HL-60/S4 (cell line): Measurements from ENCODE around the gene SMARCA2.

Source experiments
- in situ Hi-C: fragments of 300-500 bp; cut with MboI; formaldehyde crosslinking; loops from 2 replicates; pipeline ENCODE4 v1.14.3; 2022; ENCODE audit warnings: low sequenced_read_pairs

SMARCA2 gene

DNA sequence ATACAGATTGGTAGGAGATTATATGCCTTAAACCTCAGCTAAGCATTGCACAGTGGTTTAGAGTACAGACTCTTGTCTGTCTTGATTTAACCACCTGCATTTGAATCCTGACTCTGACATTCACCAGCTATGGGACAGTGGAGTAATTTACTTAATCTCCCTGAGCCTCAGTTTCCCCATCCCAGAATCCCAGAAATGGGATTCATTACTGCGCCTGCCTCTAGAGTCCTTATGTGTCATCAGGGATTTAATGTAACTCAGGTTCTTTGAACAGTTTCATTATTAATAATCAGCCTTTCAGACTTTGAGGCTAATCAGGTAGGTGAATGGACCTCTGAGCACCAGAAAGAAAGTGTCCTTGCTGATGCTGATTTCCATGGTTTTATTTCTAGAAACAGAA is 149.1 kb downstream of the SMARCA2 start:
- in situ Hi-C loops, result no loop called here

DNA sequence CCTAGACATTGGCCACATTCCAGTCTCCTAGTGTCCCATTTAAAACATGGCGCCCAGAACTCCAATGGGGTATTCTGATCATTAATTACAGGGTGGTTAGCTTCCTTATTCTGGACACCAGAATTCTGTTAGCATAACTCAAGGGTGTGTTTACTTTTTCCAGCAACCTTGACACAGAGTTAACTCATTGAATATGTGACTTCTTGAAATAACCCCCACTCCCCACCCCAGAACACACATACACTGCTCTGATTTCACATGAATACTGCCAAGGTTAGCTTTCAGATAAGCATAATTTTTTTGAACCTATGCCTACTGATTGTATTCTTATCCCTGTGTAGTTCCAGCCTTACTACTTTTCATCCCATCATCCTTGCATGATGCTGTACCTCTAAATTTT is 151.1 kb downstream of the SMARCA2 start:
- in situ Hi-C loops, result no loop called here

DNA sequence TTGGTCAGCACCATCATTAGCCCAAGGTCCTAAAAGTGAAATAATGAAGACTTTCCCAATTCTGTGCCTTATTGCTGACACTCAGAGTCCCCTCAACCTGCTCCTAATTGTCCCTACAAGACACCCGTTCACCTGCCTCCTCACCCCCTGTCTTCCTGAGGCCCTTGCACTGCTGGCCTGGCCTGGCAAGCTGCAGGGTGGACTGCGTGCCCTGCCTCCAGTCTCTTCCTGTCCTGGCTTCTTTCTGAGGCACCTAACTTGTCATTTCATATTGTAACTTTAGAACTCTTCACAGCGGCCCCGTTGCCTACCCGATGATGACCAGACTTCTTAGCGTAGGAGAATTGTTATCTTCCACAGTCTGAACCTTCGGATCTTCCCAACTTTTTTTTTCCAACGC is 153.9 kb downstream of the SMARCA2 start:
- in situ Hi-C loops, result no loop called here

DNA sequence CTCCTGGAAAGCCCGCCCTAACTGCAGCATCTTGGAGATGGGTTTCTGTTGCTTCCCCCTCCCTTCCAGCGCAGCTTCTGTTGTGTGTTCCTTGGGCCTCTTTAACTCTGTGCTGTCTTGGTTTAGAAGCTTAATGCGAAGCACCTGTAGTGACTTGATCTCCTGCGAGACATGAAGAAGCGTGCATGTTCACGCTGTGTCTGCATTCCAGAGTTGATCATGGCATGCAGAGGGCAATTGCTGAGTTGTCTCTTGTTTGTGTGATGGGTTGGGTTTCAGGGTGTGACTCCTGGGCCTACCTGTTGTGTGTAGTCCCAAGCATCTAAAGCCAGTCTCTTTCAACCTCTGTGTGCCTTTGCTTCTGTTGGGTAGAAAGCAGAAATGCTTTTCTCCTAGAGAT is 155.6 kb downstream of the SMARCA2 start:
- in situ Hi-C loops, result no loop called here

DNA sequence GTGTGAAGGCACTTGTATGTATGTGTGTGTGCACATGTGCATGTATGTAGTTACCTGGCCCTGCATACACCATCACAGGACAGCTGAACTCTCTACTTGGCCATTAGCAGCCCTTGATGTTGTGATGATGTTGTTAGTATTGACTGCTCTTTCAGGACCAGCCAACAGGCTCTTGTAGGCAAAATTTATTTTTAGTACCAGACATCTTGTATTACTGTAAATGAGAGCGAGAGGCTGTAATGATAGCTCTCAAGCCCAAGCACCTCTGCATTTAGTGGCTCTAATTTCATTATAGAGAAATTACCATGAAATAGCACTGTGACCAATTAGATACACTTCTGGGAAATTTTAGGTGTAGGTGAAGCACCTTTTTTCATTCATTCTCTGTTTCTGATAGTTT is 158.0 kb downstream of the SMARCA2 start:
- in situ Hi-C loops, result no loop called here

DNA sequence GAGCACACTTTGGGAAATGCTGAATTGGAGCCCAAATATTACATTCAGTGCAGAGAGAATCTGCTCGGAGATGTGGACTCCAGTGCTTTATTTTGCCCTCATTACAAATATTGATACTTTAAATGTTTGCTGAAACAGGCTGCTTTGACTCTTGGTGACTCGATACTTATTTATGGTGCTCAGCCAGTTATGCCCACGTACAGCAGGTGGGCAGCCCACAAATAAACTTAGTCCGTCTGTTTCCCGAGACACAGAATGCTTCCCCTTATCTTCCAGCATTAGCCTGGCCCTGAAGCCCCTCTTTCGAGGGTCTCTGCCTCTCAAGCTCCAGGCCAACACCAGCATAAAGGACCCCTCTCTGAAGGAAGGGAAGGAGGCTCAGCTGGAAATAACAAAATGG is 158.7 kb downstream of the SMARCA2 start:
- in situ Hi-C loops, result no loop called here

DNA sequence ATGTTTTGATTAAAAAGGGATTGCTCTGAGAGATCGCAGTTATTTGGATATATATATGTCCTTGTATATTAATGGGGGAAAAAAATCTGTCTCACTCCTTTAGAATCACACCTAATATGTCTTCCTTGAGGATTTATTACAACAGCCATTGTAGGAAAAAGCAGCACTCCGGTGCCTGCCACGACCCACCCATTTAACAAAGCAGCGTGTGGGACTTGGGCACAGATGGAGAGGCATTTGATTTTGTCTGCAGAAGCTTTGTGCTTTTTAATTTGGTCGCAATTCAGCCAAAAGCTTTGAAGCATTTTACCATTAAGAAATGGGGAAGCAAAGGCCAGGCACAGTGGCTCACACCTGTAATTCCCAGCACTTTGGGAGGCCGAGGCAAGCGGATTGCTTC is 159.2 kb downstream of the SMARCA2 start:
- in situ Hi-C loops, result no loop called here

DNA sequence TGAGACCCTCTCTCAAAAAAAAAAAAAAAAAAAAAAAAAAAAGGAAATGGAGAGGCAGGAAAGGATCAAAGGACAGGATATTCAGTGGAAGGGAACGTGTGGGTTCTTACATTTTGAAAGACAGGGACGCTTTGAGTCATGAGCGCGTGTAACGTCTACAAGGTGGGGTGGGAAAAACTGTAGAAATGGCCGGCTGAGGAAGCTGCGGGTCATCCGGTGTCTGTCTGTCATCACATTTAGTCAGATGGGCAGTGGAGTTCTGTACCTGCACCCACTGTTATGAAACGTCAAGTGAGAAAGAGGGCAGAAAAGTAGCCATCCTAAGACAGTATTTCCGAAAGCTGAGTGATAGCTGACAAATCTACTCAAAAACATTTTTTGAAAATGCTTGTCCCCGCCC is 159.8 kb downstream of the SMARCA2 start:
- in situ Hi-C loops, result no loop called here

DNA sequence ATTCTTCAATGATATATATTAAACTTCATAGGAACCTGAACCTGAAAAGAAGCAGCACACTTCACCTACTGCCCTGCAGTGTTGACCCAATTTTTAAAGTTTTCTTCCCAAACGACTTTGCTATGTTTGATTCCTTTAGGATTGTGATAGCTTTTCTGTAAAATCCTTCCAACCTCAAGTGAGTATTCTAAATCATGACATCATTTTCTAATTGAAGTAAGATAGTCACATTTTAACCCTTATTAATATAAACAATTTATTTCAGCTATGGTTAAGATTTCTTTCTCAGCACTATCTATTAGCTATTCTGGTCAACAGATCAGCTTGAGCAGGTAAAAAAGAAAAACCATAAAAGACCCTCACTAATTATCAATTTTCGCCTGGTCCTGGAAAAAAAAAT is 162.0 kb downstream of the SMARCA2 start:
- in situ Hi-C loops, result no loop called here

DNA sequence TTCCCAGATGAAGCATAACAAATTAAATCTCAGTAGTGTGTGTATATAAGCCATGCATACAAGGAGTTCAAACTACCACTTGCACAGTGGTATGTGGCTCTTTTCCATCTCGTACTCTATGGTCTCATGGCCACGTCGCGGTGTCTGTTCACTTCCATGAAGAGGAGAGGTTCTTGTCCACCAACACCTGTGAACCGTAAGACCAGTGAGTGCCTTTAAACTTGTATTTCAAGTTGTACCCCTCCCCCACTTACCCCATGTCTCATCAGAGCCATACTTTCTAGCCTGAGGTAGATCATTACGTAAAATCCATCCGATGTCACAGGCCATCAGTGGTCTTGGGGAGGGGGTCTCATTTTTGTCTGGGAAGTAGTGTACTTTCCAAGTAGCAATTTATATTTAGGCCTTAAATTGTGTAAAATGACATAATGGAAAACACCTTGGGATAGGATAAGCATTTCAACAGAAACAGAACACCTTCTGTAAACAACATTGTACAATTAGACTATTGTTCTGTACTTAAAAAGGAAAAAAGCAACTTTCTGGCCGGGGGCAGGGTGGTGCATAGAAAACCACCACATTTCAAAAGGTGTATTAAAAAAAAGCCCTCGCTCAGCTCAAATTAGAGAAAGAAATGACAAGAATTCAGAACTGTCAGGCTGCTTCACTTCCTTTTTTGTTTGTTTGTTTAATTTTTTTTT is 163.0 kb downstream of the SMARCA2 start:
- in situ Hi-C loops, result no loop called here

DNA sequence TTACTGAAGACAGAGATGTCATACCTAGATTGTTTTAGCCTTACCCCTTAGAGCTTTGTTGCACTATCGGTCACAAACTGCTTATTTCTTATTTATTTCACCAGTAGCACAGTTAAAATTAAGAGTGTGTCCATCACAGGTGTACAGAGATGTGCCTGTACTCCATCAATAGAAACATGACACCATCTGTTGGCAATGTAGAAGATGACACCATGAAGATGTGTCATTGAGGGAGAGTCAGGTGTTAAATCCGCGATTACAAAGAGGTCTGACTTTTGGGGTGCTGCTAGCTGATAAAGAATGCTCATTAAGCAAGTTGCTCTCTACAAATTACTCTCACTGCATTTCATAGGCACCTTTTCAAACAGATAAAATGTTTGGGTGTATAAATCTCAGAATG is 164.4 kb downstream of the SMARCA2 start:
- in situ Hi-C loops, result no loop called here

DNA sequence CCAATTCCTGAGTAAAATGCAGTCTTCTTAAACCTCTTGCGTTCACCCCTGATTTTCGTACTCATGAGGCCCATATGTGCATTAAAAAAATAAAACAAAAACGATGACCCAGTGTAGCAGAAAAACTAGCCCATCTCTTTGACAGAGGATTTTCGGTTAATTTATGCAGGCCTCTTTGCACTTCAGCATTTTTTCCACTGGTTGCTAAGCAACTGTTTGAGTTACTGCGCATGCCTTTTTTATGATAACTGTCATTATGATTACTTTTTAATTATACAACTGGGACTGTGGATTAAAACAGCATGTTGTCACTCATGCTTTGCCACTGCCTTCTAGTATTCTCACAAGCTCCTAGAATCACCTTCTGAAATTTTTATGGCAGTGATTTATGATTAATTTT is 165.0 kb downstream of the SMARCA2 start:
- in situ Hi-C loops, result no loop called here

DNA sequence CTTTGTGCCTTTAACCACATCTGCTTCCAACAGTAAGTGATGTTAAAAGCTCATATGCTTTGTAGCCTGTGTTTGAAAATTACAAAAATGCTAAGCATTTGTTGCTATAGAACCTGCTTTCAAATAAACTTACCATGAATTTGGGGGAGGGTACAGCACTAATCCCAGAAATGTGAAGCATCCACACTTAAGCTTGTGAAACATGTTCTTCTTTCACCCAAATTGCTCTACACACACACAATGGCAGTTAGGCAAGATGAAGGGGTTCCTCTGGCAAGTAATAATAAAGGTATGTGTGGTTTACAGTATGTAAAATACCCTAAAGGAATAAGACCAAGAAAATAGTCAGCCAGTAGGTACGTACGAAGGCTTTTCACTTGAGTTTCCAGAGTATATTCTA is 165.6 kb downstream of the SMARCA2 start:
- in situ Hi-C loops, result no loop called here

DNA sequence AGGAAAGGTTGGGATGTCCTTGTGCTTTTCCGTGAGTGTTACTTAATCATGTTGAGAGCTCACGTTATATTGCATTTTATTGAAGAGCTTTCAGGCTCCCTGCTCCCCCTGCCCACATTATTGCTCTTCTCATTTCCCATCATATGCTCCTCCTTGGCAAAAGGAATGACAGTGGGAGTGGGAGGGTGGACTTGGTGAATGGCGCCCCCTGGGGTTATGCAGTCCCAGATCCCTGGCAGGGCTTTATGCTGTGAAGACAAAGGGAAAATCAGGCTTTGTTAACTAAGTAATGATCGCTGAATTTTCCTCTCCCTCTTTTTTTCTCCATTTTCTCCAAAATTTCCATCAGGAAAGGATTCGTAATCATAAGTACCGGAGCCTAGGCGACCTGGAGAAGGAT is 166.6 kb downstream of the SMARCA2 start:
- in situ Hi-C loops, result no loop called here

DNA sequence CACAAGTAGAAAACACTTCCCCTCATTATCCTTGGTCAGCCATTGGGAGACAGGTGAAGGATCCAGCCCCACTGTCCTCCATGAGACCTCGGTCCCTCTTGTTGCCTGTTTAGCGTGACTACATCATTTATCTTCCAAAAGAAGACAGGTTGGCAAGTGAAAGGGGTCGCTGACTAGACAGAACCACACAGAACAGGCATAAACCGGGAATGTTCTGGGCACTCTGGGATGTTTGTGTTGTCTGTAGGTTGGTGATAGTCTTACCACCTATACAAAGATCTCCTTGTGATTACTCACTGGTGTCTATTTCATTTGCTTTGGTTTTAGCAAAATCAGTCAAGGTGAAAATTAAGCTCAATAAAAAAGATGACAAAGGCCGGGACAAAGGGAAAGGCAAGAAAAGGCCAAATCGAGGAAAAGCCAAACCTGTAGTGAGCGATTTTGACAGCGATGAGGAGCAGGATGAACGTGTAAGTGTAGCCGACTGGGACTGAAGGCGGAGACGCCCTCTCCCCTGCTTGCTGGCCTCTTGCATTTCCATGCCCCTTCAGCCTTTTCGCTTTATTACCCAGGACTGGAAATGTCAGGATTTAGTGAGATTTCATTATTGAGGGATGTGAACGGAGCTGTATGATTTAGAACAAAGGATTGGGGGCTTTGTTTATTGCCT is 175.9 kb downstream of the SMARCA2 start:
- in situ Hi-C loops, result no loop called here

DNA sequence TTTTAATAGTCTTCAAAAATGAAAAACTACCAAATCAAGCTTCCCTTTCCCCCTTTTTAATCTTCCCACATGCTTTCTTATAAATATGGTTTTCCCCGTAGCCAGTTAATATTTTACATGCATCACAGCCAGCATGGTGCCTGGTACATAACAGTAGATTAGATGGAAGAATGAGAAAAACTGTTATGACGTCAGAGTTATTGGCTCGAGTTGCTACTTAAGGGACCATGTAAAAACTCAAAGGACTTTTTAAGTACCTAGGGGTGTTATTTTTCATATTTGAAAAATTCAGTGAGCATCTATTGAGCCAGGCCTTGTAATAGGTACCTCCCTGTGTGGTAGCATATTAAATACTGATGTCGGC is 176.4 kb downstream of the SMARCA2 start:
- in situ Hi-C loops, result no loop called here

DNA sequence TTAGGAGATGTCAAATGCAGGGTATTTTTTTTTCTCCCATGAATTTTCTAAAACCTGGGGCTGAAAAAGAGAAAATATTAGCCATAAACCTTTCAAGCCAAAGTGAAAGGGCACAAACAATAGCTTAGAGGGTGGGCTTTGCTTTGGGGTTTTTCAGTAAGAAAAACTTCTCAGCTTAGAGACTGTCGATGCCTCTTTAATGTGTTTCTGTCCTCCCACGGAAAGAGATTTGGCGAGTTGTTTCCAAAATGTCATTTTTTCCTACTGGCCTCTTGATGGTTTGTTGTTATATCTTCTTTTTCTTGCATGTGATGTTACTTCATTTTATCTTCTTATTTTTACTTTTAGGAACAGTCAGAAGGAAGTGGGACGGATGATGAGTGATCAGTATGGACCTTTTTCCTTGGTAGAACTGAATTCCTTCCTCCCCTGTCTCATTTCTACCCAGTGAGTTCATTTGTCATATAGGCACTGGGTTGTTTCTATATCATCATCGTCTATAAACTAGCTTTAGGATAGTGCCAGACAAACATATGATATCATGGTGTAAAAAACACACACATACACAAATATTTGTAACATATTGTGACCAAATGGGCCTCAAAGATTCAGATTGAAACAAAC is 177.3 kb downstream of the SMARCA2 start:
- in situ Hi-C loops, result no loop called here

DNA sequence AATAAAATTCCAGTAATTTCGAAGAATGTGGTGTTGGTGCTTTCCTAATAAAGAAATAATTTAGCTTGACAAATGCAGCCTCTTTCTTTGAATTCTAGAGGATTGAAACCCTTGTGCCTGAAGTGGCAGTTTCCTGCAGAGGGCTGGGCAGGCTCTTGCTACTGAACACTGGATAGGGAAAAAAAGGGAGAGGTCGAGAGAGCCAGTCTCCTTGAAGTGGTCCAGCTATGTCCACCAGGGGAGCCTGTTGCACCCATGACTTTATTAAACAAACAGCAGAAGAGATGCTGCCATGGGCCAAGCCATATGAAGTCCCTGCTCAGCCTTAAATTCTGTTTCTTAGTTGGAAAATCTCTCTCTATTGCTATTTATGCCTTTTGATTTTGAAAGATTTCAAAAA is 178.4 kb downstream of the SMARCA2 start:
- in situ Hi-C loops, result no loop called here

DNA sequence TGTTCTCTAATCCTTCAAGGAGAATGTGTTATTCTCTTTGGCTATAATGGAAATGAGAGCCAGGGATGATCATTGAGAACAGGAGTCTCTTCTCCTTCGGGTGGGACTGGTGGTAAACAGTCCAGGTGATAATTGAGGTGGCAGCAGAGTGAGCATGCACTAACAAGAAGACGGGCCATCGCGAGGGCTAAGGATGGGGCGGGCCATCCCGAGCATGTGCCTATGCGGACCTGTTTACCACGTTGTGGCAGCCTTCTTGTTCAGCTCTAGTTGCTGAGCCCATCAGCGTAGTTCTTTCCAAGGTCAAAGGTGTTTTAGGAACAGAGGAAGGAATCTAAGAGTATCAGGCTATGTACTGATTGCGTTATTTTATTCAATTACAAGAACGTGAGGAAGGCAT is 180.1 kb downstream of the SMARCA2 start:
- in situ Hi-C loops, result no loop called here

DNA sequence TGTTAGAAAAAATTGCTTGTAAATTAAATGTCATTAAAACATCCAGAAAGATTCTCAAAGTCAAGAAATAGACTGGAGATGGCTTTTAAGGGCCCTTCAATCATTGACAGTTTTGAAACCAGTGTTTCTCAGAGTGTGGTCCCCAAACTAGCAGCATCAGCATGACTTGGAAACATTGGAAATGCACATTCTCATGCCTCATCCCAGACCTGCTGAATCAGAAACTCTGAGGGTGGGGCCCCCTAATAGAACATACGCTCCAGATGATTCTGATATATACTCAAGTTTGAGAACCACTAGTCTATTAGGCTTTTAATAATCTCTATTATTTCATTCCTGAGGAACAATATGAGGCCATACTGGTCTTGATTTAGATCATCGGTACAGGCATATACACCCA is 181.6 kb downstream of the SMARCA2 start:
- in situ Hi-C loops, result no loop called here

DNA sequence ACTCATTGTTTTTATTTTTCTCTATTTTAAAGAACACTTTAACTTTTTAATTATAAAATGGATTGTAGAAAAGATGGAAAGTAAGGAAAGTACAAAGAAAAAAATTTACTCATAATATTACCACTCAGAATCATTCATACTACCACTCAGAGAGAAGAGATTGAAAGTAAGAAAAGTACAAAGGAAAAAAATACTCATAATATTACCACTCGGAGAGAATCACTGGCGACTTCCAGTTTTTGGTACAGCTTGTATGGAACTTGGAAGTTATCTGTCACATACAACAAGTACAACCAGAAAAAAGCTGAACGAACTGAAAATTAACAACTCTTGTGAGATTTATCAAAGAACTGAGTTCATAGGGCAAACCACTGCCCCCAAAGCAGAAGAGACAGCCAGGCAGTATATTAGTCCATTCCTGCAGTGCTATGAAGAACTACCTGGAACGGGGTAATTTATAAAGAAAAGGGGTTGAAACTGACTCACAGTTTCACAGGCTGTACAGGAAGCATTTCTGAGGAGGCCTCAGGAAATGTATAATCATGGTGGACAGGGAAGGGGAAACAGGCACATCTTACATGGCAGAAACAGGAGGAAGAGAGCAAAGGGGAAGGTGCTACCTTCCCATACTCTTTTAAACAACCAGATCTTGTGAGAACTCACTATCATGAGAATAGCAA is 183.9 kb downstream of the SMARCA2 start:
- in situ Hi-C loops, result no loop called here
